HG03565 (cell line): ENCODE results near the gene NPDC1.

Experiments
- ATAC-seq: cut with Tn5 transposase; IDR thresholded peaks from one replicate; pipeline ENCODE4 v1.9.1; 2021; ENCODE audit warnings: mild to moderate bottlenecking, moderate library complexity; ENCODE audit not compliant: unreplicated experiment

The NPDC1 gene

GRCh38 chr9:137057545-137057944 lies 11.6 kb upstream of the NPDC1 start:
- ATAC-seq: no peak

DNA sequence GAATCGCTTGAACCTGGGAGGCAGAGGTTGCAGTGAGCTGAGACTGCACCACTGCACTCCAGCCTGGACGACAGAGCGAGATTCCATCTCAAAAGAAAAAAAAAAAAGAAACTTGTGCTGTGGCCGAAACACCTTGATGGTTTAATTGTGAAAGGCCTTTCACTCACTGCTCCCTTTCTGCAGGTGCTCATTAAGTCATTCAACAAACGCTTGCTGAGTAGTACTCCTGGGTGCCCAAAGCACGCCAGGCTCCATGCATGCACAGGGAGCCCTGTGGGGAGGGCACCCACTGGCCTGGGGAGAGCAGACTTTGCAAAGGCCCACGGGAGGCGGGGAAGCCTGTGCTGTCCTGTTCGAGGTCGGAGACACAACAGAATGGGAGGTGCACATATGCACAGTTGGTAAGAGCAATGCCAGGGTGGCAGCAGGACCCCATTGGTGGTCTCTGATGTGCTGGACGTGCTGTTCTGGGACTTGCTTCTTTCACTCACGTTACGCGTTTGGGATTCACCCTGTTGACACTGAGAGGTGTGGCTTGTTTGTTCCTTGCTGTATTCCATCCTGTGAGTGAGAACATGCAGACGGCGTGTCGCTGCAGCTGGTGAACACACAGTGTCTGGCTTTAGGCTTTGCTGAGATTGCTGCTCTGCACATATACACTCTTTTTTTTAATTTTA lies 10.9 kb upstream of the NPDC1 start:
- no peak for ATAC-seq

- ATAC-seq: no peak
Observed at GRCh38 chr9:137055385-137056364, 9.7 kb upstream of the NPDC1 start.

DNA sequence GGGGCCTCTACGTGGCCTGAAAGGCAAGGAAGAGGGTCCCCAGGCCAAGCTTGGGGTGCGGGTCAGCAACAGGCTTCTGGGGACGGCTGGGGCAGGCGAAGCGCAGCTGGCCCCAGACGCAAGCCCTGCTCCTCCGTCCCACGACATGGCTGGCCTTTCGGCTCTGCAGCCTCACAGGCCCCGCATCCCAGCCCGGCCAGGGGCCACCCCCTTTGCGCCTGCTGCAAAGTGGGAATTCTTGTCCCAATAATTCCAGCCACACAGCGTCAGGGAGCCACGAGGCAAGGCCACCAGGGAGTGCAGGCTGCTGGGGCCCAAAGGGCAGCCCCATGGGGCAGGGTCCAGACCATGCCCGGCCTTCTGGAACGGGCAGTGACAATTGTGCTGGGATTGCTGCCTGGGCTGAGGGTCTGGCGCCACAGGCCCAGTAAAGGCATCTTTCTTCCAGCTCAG lies 9.0 kb upstream of the NPDC1 start:
- ATAC-seq: no peak

DNA sequence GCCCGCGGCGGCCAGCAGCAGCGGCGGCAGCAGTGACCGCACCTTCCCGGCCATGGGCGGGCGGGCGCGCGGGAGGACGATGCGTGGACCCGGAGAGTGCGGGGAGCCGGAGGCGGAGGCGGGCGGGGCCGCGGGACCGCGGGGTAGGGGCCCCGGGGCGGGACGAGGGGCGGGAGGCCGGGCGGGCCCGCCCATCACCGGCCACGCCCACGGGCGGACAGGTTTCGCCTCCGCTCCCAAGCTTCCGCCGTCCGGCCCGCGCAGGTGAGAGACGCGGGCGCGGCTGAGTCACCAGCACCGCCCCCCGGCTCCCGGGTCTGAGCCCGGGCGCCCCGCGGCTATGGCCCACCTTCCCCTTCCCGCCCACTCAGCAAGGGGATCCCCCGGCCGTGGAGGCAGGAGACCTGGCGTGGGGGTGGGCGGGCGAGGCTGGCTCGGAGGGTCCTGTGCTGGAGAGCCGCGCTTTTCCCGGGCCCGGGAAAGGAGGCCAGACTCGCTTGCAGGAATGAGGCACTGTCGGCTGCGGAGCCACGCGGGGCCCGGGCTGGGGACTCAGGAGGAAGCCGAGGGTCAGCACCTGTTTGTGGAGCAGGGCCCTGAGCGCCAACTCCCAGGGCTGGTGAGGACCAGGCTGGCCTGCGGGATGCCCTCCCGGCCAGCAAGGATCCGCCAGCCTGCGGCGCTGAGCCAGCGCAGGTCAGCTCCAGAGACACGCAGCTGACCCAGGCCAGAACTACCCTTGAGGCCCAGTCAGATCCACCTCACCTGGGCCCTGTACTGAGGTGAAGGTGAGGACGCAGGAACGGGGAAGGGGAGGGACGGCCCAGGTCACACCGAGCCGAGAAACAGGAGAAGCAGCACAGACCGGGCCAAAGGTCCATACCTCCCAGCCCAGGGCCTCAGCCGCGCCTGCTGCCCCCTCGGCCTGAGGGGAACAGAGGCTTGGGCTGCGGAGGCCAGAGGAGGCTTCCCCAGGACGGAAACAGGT lies 8.3 kb upstream of the NPDC1 start, which contains the start of gene ENTPD2:
TSS of gene ENTPD2 (minus strand) at position 118 of the 988 bp plus-strand sequence. CDS start at position 54, 64 bp downstream.
- ATAC-seq: no peak

DNA sequence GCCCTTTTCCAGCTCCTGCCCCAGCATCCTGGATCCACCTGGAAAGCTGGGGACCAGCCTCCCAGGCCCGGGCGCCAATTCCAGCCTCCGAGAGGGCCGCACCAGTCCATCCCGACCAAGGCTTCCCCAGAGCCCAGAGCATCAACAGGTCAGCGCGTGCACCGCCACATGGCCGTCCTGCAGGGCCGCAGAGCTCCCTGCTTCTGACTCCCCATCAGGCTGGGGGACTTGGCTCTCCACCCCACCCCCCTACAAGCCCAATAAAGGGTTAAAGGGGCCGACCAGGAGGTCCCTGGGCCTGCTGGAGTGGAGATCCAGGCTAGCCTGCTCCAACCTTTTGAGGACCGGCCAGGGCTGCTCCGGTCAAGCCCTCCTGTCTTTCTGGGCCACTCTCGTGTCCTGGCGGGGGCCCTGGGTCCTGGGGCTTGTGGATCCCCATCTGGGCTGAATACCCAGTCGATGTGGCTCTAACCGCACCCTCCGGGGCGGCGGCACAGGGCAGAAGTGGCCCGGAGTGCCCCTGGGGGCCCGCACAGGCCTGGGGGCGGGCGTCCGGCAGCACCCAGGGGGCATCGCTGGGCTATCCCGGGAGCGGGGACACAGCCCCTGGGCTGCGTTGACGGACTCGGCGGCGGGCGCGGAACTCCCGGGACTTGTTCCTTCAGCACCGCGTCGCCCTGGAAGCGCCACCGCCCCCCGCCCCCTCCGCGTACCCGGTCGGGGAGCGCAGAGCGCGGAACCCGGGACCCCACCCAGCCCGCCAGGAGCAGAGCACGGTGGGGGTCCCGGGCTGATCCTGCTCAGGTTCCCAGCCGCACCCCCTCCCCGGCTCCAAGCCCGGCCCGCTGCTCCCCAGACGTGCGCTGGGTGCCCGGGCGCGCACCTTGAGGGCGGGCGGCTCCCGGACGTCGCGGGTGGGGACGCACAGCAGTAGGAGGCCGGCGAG lies 7.3 kb upstream of the NPDC1 start:
- no peak for ATAC-seq

DNA sequence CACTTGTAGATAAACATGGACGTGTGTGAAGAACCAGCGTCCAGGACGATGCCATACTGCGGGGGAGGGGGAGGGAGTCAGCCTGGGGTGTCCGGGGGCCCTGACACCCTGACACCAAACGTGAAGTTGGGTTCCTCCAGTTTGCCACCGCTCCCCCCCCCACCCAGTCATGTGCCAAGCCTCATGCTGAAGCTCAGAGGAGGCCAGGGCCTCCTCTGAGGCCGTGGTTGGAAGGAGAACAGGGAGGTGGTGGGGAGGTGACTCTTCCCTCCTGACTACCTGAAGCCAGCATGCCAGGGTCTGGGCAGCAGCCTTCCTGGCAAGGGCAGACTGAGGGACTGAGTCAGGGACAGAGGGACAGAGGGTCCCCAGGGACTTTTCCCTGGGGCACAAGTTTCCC lies 6.3 kb upstream of the NPDC1 start:
- ATAC-seq: no peak

DNA sequence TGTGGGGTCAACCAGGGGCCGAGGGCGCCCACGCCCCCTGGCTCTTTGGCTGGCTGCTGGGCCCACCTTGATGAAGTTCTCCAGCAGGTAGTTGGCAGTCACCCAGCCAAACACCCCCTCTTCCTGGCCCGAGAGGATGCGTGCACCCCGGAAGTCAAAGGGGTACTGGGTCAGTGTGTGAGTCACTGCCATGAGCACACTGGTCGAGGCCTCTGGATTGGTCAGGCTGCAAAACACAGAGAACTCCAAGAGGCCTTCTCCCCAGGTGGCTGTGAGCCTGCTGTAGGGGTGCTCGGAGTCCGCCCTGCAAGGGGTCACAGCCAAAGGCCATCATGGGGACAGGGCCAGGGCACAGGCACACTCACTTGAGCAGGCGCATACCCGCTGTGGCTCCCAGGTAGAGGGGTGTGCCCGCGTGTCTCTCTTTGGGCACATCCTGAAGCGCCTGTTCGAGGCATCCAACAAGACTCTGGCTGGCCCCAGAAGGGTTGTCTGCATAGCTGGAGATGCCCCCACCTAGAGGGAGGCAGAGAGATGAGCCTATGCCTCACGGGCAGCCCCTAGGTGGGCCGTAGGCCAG lies 5.3 kb upstream of the NPDC1 start:
- ATAC-seq: no peak

DNA sequence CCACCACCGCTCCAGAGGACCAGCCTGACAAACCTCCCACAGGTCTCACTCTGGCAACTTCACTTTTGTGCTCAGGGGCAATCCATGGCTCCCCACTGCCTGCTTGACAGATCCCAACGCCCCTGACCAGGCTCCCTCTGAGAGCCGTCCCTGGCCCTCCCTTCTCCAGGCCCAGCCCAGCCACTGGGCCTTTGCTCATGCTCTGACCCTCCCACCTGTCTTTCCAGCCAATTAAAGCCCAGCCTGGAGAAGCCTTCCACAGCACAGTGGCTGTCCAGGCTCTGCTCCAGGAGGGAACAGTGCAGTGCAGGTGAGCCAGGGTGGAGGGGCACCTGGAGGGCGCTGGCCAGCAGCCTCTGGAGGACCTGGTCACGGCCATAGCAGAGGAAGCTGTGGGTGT lies 4.6 kb upstream of the NPDC1 start:
- no peak for ATAC-seq

DNA sequence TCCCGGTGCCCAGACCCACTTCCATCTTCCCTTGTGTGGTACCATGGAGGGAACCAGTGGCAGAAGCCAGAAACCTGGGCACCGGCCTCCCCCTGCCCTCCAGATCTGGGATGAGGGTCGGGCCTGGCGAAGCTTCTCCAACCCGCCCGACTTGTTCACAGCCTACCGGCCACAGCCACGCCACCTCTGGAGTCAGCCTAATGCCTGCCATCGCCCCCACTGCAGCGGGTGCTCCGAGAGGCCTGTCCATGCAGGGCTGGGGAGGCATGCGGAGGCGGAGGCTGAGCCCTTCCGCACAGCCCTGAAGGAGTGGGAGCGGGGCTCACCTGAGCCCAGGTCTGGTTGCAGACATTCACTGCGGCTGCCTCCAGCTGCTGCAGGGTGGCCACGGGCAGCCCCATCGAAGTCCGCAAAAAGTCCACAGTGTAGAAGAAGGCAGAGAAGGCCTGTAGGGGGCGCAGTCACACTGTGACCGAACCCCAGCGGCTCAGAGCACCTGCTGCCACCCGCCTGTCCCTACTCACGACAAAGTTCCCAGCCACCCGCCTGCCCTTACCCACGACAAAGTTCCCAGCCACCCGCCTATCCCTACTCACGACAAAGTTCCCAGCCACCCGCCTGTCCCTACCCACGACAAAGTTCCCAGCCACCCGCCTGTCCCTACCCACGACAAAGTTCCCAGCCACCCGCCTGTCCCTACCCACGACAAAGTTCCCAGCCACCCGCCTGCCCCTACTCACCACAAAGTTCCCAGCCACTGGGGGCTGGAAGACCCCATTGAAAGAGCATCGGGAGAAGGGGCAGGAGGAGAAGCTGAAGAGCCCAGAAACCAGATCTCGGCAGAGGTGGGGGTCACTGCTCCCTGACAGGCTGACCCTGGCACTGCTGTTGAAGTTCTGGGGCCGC lies 3.8 kb upstream of the NPDC1 start:
- no peak for ATAC-seq

DNA sequence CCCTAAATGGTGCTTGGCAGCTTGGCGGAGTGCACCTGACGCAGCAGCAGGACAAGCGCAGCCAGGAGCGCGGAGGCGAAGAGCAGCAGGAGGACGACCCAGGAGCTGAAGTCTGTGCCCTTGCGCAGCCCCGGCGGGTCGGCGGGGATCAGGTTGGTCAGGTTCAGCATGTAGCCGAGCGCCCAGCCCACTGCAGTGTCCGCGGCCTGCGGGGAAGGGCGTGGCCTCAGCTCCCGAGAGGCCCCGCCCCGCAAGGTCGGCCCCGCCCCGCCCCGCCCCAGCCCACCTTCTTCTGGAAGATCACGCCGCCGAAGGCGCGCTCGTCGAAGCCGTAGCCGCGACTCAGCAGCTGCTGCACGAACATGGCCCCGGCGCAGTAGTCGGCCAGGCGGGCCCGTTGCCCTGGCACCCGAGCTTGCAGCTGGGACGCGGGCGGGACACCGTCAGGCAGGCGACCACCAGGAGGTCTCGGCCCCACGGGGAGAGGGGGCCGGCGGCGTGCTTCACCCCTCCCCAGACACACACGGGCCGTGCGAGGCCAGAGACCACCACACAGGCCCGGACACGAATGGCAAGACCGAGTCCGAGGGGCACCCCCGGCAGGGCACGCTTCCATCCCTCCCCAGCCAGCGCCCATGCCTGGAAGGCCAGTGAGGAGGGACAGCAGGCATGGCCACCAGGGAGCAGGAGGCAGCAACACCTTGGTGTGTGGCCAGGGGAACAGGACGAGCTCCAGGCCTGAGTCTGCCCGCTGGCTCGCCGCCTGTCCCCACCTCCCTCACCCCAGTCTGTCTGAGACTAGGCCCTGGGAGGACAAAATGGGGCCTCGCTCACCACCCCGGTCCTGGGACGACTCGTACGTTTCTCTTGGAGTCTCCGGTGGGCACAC lies 2.9 kb upstream of the NPDC1 start:
- ATAC-seq: no peak

- no peak for ATAC-seq
Observed at GRCh38 chr9:137045294-137046087, 486 bp downstream of the NPDC1 start.

GRCh38 chr9:137044502-137045177 lies 1.3 kb downstream of the NPDC1 start:
- ATAC-seq: no peak

- ATAC-seq: no peak
Observed at GRCh38 chr9:137044037-137044436, 1.9 kb downstream of the NPDC1 start.

- ATAC-seq: no peak
Observed at GRCh38 chr9:137042751-137043727, 2.9 kb downstream of the NPDC1 start.
